ENCODE results near the gene SAT1.

DNA sequence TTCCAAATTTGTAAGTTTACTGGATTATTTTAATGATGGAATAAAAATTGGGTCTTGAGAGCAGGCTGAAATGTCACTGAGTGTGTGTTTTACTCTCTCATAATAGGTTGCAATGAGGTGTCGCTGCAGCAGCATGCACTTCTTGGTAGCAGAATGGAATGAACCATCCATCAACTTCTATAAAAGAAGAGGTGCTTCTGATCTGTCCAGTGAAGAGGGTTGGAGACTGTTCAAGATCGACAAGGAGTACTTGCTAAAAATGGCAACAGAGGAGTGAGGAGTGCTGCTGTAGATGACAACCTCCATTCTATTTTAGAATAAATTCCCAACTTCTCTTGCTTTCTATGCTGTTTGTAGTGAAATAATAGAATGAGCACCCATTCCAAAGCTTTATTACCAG lies 2.6 kb downstream of the SAT1 start:
- TF ChIP-seq CTCF (IDR thresholded peaks at IDR 0.05) (no peak), POLR2A (IDR thresholded peaks at IDR 0.05) (no peak)

Data from tibial nerve (tissue), 3 donors.